Fibroblast of lung (primary cell): ENCODE measurements around the gene PUSL1. TPM values are rescaled to one million over a fixed set of nuclear protein-coding genes. Genes with fewer than 3 reads are reported as not detected.

Experiments
- DNase-seq, 2 donors: peaks; one replicate each; pipeline versions ENCODE4 v3.0.0 to v3.0.0-alpha.2; 2010; ENCODE audit warnings: low read depth in 2 of 2
- H2AFZ ChIP-seq: 2 replicates; pipeline ENCODE4 v1.5.1; 2012; ENCODE audit warnings: low read length, control low read depth, inconsistent platforms
- H3K27ac ChIP-seq: 2 replicates; pipeline ENCODE4 v1.5.1; 2011; ENCODE audit warnings: low read length, control low read depth; ENCODE audit not compliant: insufficient read depth
- H3K27me3 ChIP-seq: 2 replicates; pipeline ENCODE4 v1.5.1; 2011; ENCODE audit warnings: mild to moderate bottlenecking, low read length; ENCODE audit not compliant: control insufficient read depth, insufficient read depth
- H3K36me3 ChIP-seq: 2 replicates; pipeline ENCODE4 v1.5.1; 2011; ENCODE audit warnings: low read length; ENCODE audit not compliant: control insufficient read depth, insufficient read depth
- H3K4me1 ChIP-seq: 2 replicates; pipeline ENCODE4 v1.5.1; 2011; ENCODE audit warnings: low read length; ENCODE audit not compliant: control insufficient read depth, insufficient read depth; ENCODE audit errors: extremely low read depth
- H3K4me2 ChIP-seq: 2 replicates; pipeline ENCODE4 v1.5.1; 2011; ENCODE audit warnings: low read length, control low read depth; ENCODE audit not compliant: insufficient read depth; ENCODE audit errors: extremely low read depth
- H3K4me3 ChIP-seq, 4 experiments: fragments of 200-600 bp in 1 of 4; sonication (generic) in 1 of 4; replicated peaks in 1 of 4; 2 replicates each; pipeline ENCODE4 v1.5.1; 2011 to 2016; ENCODE audit warnings: low read length in 4 of 4, low read depth in 3 of 4, mild to moderate bottlenecking in 3 of 4, control low read depth in 2 of 4, inconsistent platforms in 1 of 4, mixed read lengths in 1 of 4; ENCODE audit not compliant: insufficient read depth in 1 of 4; ENCODE audit errors: control extremely low read depth in 1 of 4
- H3K79me2 ChIP-seq: 2 replicates; pipeline ENCODE4 v1.5.1; 2012; ENCODE audit warnings: mild to moderate bottlenecking, low read length, inconsistent platforms; ENCODE audit not compliant: control insufficient read depth, insufficient read depth
- H3K9ac ChIP-seq: 2 replicates; pipeline ENCODE4 v1.5.1; 2011; ENCODE audit warnings: mild to moderate bottlenecking, low read length, control low read depth; ENCODE audit not compliant: insufficient read depth
- H3K9me3 ChIP-seq: 2 replicates; pipeline ENCODE4 v1.5.1; 2012; ENCODE audit warnings: low read depth, low read length; ENCODE audit not compliant: control insufficient read depth, insufficient read depth
- H4K20me1 ChIP-seq: 2 replicates; pipeline ENCODE4 v1.5.1; 2011; ENCODE audit warnings: low read length; ENCODE audit not compliant: control insufficient read depth, insufficient read depth; ENCODE audit errors: extremely low read depth
- CTCF ChIP-seq, 2 donors: IDR thresholded peaks in 1 of 2; conservative IDR thresholded peaks in 1 of 2; 1 replicate in 1 of 2; 2 replicates in 1 of 2; pipeline ENCODE4 v1.5.1; 2011 to 2012; ENCODE audit warnings: low read length in 2 of 2, control low read depth in 1 of 2, inconsistent platforms in 1 of 2, low read depth in 1 of 2, mild to moderate bottlenecking in 1 of 2
- EZH2 ChIP-seq: IDR thresholded peaks from 2 replicates; pipeline ENCODE4 v1.5.1; 2012; ENCODE audit warnings: low read length, control low read depth, mild to moderate bottlenecking; ENCODE audit errors: missing control alignments
- polyA plus RNA-seq, 2 donors: library from polyadenylated mRNA; depleted of rRNA in 1 of 2; stranded (reverse) in 1 of 2; unstranded in 1 of 2; fragments of >200 nt; gene quantifications; 2 replicates each; pipeline ENCODE4 v1.2.1, GENCODE V29; 2011 to 2012; ENCODE audit warnings: missing spikeins in 1 of 2
- total RNA-seq: library from RNA; depleted of rRNA; stranded (reverse); fragments of >200 nt; gene quantifications from 2 replicates; pipeline ENCODE4 v1.2.1, GENCODE V29; 2014

Gene PUSL1
- total and polyA plus RNA-seq, 2 donors (not counting 1 experiment from before 2014, with no cell fraction given), result 7.1 to 12.7 TPM

DNA sequence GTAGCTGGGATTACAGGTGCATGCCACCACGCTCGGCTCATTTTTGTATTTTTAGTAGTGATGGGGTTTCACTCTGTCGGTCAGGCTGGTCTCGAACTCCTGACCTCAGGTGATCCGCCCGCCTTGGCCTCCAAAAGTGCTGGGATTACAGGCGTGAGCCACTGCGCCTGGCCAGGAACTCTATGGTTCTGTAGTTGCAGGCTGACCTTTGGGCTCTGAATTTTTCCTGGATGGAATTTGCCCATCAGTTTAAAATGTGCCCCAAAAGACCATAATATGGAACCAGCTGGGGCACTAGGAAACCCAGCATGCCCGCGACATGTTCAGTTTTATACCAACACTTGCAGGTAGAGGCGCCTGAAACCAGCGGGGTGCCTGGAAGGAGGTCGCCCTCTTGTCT, 29.8 kb upstream of the PUSL1 start:
- no peak overlapping the region for H3K4me3 ChIP-seq
- peaks cover 7% of the 10 kb centered on the region for H3K4me1 ChIP-seq
- H3K27ac ChIP-seq, result no peak overlapping the region
- H3K79me2 ChIP-seq, result no peaks in the 10 kb centered on the region
- no peak overlapping the region for H2AFZ ChIP-seq
- TF ChIP-seq CTCF (conservative IDR thresholded peaks at IDR 0.05 in 1 of 2, IDR thresholded peaks at IDR 0.05 in 1 of 2; ENCODE audit: low read depth in 1 of 2, low read length in 2 of 2) (no peak), EZH2 (no peak)
- no peak for DNase-seq
- no peaks in the 10 kb centered on the region for H4K20me1 ChIP-seq
- H3K9me3 ChIP-seq, result no peaks in the 10 kb centered on the region
- no peaks in the 10 kb centered on the region for H3K36me3 ChIP-seq
- H3K9ac ChIP-seq, result no peak overlapping the region
- no peaks in the 10 kb centered on the region for H3K27me3 ChIP-seq
- H3K4me2 ChIP-seq, result no peak overlapping the region

DNA sequence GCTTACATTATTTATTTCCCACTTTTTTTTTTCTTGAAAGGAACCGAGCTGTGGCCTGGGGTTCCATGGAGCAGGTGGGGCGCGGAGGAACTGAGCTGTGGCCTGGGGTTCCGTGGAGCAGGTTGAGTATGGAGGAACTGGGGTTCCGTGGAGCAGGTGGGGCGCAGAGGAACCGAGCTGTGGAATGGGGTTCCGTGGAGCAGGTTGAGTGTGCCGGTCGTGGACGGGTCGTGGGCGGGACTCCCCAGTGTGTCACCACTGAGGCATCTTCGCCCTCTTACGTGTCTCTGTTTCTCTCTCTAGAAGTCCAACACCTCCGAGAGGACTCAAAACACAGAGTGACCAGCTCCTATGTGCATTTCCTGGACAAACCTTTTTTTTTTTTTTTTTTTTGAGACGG, 29.4 kb upstream of the PUSL1 start:
- Histone ChIP-seq H3K9me3 (no peaks in the 10 kb centered on the region), H3K4me1 (peaks cover 7% of the 10 kb centered on the region), H3K27ac (no peak overlapping the region), H4K20me1 (no peaks in the 10 kb centered on the region), H3K27me3 (no peaks in the 10 kb centered on the region), H3K79me2 (no peaks in the 10 kb centered on the region), H2AFZ (no peak overlapping the region), H3K4me2 (no peak overlapping the region), H3K4me3 (no peak overlapping the region), H3K36me3 (no peaks in the 10 kb centered on the region), H3K9ac (no peak overlapping the region)
- TF ChIP-seq CTCF (conservative IDR thresholded peaks at IDR 0.05 in 1 of 2, IDR thresholded peaks at IDR 0.05 in 1 of 2; ENCODE audit: low read depth in 1 of 2, low read length in 2 of 2) (no peak), EZH2 (no peak)
- no peak for DNase-seq

- H3K4me3 ChIP-seq, result no peak overlapping the region
- H3K4me2 ChIP-seq, result no peak overlapping the region
- H3K9me3 ChIP-seq, result no peaks in the 10 kb centered on the region
- no peak overlapping the region for H3K9ac ChIP-seq
- no peaks in the 10 kb centered on the region for H3K79me2 ChIP-seq
- DNase-seq, result no peak
- TF ChIP-seq EZH2, result no peak
- TF ChIP-seq CTCF (conservative IDR thresholded peaks at IDR 0.05 in 1 of 2, IDR thresholded peaks at IDR 0.05 in 1 of 2; ENCODE audit: low read depth in 1 of 2, low read length in 2 of 2), result no peak
- H2AFZ ChIP-seq, result no peak overlapping the region
- no peaks in the 10 kb centered on the region for H3K36me3 ChIP-seq
- H3K27me3 ChIP-seq, result no peaks in the 10 kb centered on the region
- no peaks in the 10 kb centered on the region for H4K20me1 ChIP-seq
- H3K27ac ChIP-seq, result no peak overlapping the region
- H3K4me1 ChIP-seq, result peaks cover 2% of the 10 kb centered on the region
These were observed 27.5 kb upstream of the PUSL1 start for GRCh38 chr1:1280782-1281481.
